Endodermal cell (in vitro differentiated cells): ENCODE measurements around the gene CERS3. TPM values are rescaled to one million over a fixed set of nuclear protein-coding genes. Genes with fewer than 3 reads are reported as not detected.
A peak's percentile ranks its signal among the peaks of the same experiment; 100 is the strongest.
"Not testable (repeated sequence)": the region's sequence is repeated elsewhere in the genome, so short reads cannot be mapped to it uniquely, and the experiment has no call there.

ENCODE experiments used
- DNase-seq: peaks from one replicate; pipeline ENCODE4 v3.0.0-alpha.2; 2017
- H3K27ac ChIP-seq: 2 replicates; pipeline ENCODE4 v1.5.1; 2013; ENCODE audit warnings: mild to moderate bottlenecking, low read depth, low read length, moderate library complexity
- H3K27me3 ChIP-seq: 2 replicates; pipeline ENCODE4 v1.6.1; 2013; ENCODE audit warnings: mild to moderate bottlenecking, low read length, moderate library complexity; ENCODE audit not compliant: insufficient read depth, control insufficient read depth, poor library complexity, severe bottlenecking
- H3K36me3 ChIP-seq: 2 replicates; pipeline ENCODE4 v1.7.0; 2013; ENCODE audit warnings: mild to moderate bottlenecking, low read length, moderate library complexity; ENCODE audit not compliant: control insufficient read depth, insufficient read depth
- H3K4me1 ChIP-seq: one replicate; pipeline ENCODE4 v1.7.0; 2013; ENCODE audit warnings: low read length; ENCODE audit not compliant: control insufficient read depth, insufficient read depth
- H3K4me3 ChIP-seq: 2 replicates; pipeline ENCODE4 v1.5.1; 2013; ENCODE audit warnings: mild to moderate bottlenecking, low read length, moderate library complexity
- H3K9ac ChIP-seq: 2 replicates; pipeline ENCODE4 v1.6.1; 2013; ENCODE audit warnings: mild to moderate bottlenecking, low read length, moderate library complexity; ENCODE audit not compliant: poor library complexity, severe bottlenecking; ENCODE audit errors: extremely low read depth
- H3K9me3 ChIP-seq: 2 replicates; pipeline ENCODE4 v1.6.1; 2013; ENCODE audit warnings: mild to moderate bottlenecking, low read length, moderate library complexity; ENCODE audit not compliant: control insufficient read depth
- H3K27ac Mint-ChIP-seq: 2 replicates; pipeline ENCODE4 v1.8.0; 2020; ENCODE audit warnings: mixed read lengths
- H3K27me3 Mint-ChIP-seq: 2 replicates; pipeline ENCODE4 v1.8.0; 2021; ENCODE audit warnings: mild to moderate bottlenecking, mixed read lengths; ENCODE audit not compliant: insufficient read depth
- H3K36me3 Mint-ChIP-seq: 2 replicates; pipeline ENCODE4 v1.8.0; 2020; ENCODE audit warnings: low read depth, mixed read lengths
- H3K4me1 Mint-ChIP-seq: 2 replicates; pipeline ENCODE4 v1.8.0; 2020; ENCODE audit warnings: mixed read lengths
- H3K4me3 Mint-ChIP-seq: 2 replicates; pipeline ENCODE4 v1.8.0; 2020; ENCODE audit warnings: mild to moderate bottlenecking, moderate library complexity, mixed read lengths
- H3K9me3 Mint-ChIP-seq: 2 replicates; pipeline ENCODE4 v1.8.0; 2020; ENCODE audit warnings: mild to moderate bottlenecking, mixed read lengths
- WGBS, 2 experiments: methylation state at CpG; one replicate each; pipeline versions ENCODE4 v1.1.5 to v1.1.7; 2013; ENCODE audit warnings: missing lambda C conversion rate in 2 of 2, mixed read lengths in 1 of 2; ENCODE audit not compliant: insufficient coverage in 1 of 2, insufficient read length in 1 of 2; 5-methylcytosine and 5-hydroxymethylcytosine counted together
- total RNA-seq, 2 donors: library from RNA; stranded (reverse); fragmentation: NEBNext Ultra II Directional in 1 of 2; extraction: Animal tissue kit (Norgen Biotek cat#: 25700) in 1 of 2; gene quantifications; 2 replicates in 1 of 2; 3 replicates in 1 of 2; pipeline ENCODE4 v1.2.1, GENCODE V29; 2021
- TF ChIP-seq, protein P1 (sequence below): fragments of 200-600 bp; sonication (generic); conservative IDR thresholded peaks from 2 replicates; pipeline ENCODE4 v1.5.0; 2021; ENCODE audit warnings: antibody characterized with exemption, mild to moderate bottlenecking

The CERS3 gene
- total RNA-seq, 2 donors from 2014 or later = 0.48 TPM; not detected in 1

DNA sequence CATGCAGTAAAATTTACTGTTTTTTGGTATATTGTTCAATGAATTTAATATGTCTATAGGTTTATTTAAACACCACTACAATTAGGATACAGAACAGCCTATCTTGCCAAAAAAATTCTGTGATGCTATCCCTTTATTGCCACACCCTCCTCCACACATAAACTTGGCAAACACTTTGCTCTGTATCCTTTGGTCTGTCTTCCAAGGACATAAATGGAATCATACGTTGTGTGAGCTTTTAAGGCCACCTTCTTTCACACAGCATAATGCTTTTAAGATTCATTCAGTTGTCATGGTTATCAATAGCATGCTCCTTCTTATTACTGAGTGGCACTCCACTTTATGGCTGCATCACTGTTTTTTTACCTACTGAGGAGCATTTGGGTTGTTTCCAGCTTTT is 71.5 kb downstream of the CERS3 start:
- H3K27ac Mint-ChIP-seq = no peak overlapping the region
- no peaks in the 10 kb centered on the region for H3K4me1 Mint-ChIP-seq
- H3K36me3 Mint-ChIP-seq = no peaks in the 10 kb centered on the region
- H3K27me3 ChIP-seq = no peaks in the 10 kb centered on the region
- H3K4me3 ChIP-seq = no peak overlapping the region
- 85 to 88% methylated on average over 1 of the region's 1 CpG for WGBS, 2 experiments
- no peak overlapping the region for H3K9ac ChIP-seq
- TF ChIP-seq, protein P1, sequence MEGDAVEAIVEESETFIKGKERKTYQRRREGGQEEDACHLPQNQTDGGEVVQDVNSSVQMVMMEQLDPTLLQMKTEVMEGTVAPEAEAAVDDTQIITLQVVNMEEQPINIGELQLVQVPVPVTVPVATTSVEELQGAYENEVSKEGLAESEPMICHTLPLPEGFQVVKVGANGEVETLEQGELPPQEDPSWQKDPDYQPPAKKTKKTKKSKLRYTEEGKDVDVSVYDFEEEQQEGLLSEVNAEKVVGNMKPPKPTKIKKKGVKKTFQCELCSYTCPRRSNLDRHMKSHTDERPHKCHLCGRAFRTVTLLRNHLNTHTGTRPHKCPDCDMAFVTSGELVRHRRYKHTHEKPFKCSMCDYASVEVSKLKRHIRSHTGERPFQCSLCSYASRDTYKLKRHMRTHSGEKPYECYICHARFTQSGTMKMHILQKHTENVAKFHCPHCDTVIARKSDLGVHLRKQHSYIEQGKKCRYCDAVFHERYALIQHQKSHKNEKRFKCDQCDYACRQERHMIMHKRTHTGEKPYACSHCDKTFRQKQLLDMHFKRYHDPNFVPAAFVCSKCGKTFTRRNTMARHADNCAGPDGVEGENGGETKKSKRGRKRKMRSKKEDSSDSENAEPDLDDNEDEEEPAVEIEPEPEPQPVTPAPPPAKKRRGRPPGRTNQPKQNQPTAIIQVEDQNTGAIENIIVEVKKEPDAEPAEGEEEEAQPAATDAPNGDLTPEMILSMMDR = no peak
- H3K27me3 Mint-ChIP-seq = no peaks in the 10 kb centered on the region
- H3K4me1 ChIP-seq = no peaks in the 10 kb centered on the region
- no peaks in the 10 kb centered on the region for H3K9me3 Mint-ChIP-seq
- no peak for DNase-seq
- no peak overlapping the region for H3K4me3 Mint-ChIP-seq
- H3K27ac ChIP-seq = no peak overlapping the region
- no peaks in the 10 kb centered on the region for H3K36me3 ChIP-seq
- H3K9me3 ChIP-seq = no peaks in the 10 kb centered on the region

DNA sequence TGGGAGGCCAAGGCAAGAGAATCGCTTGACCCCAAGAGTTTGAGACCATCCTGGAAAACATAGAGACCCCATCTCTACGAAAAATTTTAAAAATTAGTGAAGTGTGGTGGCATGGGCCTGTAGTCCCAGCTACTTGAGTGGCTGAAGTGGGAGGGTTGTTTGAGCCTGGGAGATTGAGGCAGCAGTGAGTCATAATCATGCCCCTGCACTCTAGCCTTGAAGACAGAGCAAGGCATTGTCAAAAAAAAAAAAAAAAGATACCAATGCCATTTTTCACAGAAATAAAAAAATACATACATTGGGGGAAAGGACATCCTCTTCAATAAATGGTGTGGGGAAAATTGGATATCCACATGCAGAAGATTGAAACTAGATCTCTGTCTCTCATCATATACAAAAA is 74.6 kb downstream of the CERS3 start:
- DNase-seq = no peak
- H3K9me3 Mint-ChIP-seq = peaks cover 11% of the 10 kb centered on the region
- H3K9ac ChIP-seq = no peak overlapping the region
- no peaks in the 10 kb centered on the region for H3K4me1 ChIP-seq
- H3K27me3 ChIP-seq = no peaks in the 10 kb centered on the region
- no peak overlapping the region for H3K4me3 ChIP-seq
- no peaks in the 10 kb centered on the region for H3K27me3 Mint-ChIP-seq
- no peak overlapping the region for H3K27ac ChIP-seq
- WGBS, 2 experiments = 88% methylated on average over 2 of the region's 2 CpGs; no CpG with 5 or more reads in 1 of the 2 experiments
- no peaks in the 10 kb centered on the region for H3K36me3 ChIP-seq
- H3K27ac Mint-ChIP-seq = no peak overlapping the region
- no peaks in the 10 kb centered on the region for H3K9me3 ChIP-seq
- TF ChIP-seq, protein P1 = no peak
- no peaks in the 10 kb centered on the region for H3K4me1 Mint-ChIP-seq
- no peaks in the 10 kb centered on the region for H3K36me3 Mint-ChIP-seq
- H3K4me3 Mint-ChIP-seq = no peak overlapping the region

DNA sequence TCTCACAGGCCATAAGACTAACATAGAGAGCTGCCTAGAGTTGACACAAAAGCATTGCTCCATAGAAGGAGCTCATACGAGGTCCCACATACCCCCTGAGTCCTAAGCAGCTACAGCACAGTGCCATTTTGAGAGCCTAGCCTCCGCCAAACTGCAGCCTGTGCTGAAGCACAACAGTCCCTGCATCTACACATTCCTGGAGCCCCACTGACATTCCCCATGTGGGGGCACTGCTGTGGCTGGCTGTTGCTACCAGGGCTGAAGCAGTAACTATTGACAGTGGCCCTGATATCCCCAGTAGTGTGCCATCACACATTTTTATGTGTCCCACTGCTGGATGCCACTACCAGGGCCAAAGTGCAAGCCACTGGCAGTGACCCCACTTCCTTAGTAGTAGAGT is 80.3 kb downstream of the CERS3 start:
- Histone ChIP-seq H3K4me1 (peaks cover 4% of the 10 kb centered on the region), H3K27ac (no peak overlapping the region), H3K4me3 (no peak overlapping the region), H3K36me3 (no peaks in the 10 kb centered on the region), H3K9me3 (no peaks in the 10 kb centered on the region), H3K9ac (no peak overlapping the region), H3K27me3 (no peaks in the 10 kb centered on the region)
- no peak overlapping the region for H3K27ac Mint-ChIP-seq
- peak; percentile 63 for DNase-seq
- TF ChIP-seq, protein P1 = peak; percentile 38
- WGBS, 2 experiments = 78 to 80% methylated on average over 2 of the region's 2 CpGs
- H3K4me1 Mint-ChIP-seq = peaks cover 11% of the 10 kb centered on the region
- H3K9me3 Mint-ChIP-seq = peaks cover 29% of the 10 kb centered on the region
- H3K36me3 Mint-ChIP-seq = peaks cover 2% of the 10 kb centered on the region
- no peak overlapping the region for H3K4me3 Mint-ChIP-seq
- no peaks in the 10 kb centered on the region for H3K27me3 Mint-ChIP-seq

DNA sequence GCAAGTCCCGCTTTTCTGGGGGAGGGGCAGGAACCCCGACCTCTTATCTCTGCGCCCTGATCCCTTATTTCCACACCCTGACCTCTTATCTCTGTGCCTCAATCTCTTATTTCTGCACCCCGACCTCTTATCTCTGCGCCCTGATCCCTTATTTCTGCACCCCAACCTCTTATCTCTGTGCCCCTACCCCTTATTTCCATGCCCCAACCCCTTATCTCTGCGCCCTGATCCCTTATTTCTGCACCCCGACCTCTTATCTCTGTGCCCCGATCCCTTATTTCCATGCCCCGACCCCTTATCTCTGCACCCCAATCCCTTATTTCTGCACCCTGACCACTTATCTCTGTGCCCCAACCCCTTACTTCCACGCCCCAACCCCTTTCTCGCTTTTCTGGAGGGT is 87.7 kb downstream of the CERS3 start:
- not testable (repeated sequence) for H3K4me1 Mint-ChIP-seq

More for the DNA sequence above, 87.7 kb downstream of the CERS3 start:
- H3K9me3 ChIP-seq, H3K9ac ChIP-seq, H3K36me3 ChIP-seq, H3K27ac Mint-ChIP-seq, H3K4me3 ChIP-seq, H3K27ac ChIP-seq, DNase-seq, H3K27me3 ChIP-seq, H3K4me1 ChIP-seq, H3K36me3 Mint-ChIP-seq, H3K4me3 Mint-ChIP-seq, H3K27me3 Mint-ChIP-seq: not testable (repeated sequence)
- H3K9me3 Mint-ChIP-seq = peaks cover 58% of the 10 kb centered on the region
- 90 to 93% methylated on average over 7 to 11 of the region's 11 CpGs for WGBS, 2 experiments
